WTC11 (cell line): ENCODE results near the gene GRIA4. TPM values are rescaled to one million over a fixed set of nuclear protein-coding genes. Genes with fewer than 3 reads are reported as not detected.

Experiments used
- ATAC-seq: fragments of 200-7000 bp; cut with Tn5 transposase; 2 replicates; pipeline ENCODE4 v1.10.0; 2021; ENCODE audit warnings: mild to moderate bottlenecking, moderate library complexity
- CTCF ChIA-PET: fragments of 300-600 bp; sonication (Branson Sonifier 250); formaldehyde crosslinking; loops from one replicate; lab custom pipeline; 2021; ENCODE audit warnings: antibody characterized with exemption; lab: Charles Lee
- POLR2A ChIA-PET: fragments of 350-600 bp; sonication (Branson Sonifier 250); formaldehyde crosslinking; loops from one replicate; lab custom pipeline; 2021; ENCODE audit warnings: antibody characterized with exemption; lab: Charles Lee
- DNase-seq: peaks from one replicate; pipeline ENCODE4 v3.0.0; 2021; ENCODE audit warnings: low spot score
- H3K27ac Mint-ChIP-seq: 2 replicates; pipeline ENCODE4 v1.8.0; 2021; ENCODE audit warnings: mixed read lengths
- H3K27me3 Mint-ChIP-seq: 2 replicates; pipeline ENCODE4 v1.8.0; 2021; ENCODE audit warnings: low read depth, mild to moderate bottlenecking, moderate library complexity, mixed read lengths
- H3K36me3 Mint-ChIP-seq: 2 replicates; pipeline ENCODE4 v1.8.0; 2021; ENCODE audit warnings: mixed read lengths
- H3K4me1 Mint-ChIP-seq: 2 replicates; pipeline ENCODE4 v1.8.0; 2022; ENCODE audit warnings: mixed read lengths
- H3K4me3 Mint-ChIP-seq: 2 replicates; pipeline ENCODE4 v1.8.0; 2021; ENCODE audit warnings: mild to moderate bottlenecking, moderate library complexity, mixed read lengths
- H3K9me3 Mint-ChIP-seq: 2 replicates; pipeline ENCODE4 v1.8.0; 2021; ENCODE audit warnings: mixed read lengths
- ATF3 ChIP-seq: sonication (generic); formaldehyde crosslinking; conservative IDR thresholded peaks from 2 replicates; pipeline ENCODE4 v1.8.1; 2022; ENCODE audit warnings: mild to moderate bottlenecking, missing genetic modification reagents
- CREM ChIP-seq: sonication (generic); formaldehyde crosslinking; IDR thresholded peaks from 2 replicates; pipeline ENCODE4 v1.8.1; 2022; ENCODE audit warnings: mild to moderate bottlenecking, missing genetic modification reagents, moderate library complexity
- E2F5 ChIP-seq: sonication (generic); formaldehyde crosslinking; IDR thresholded peaks from 2 replicates; pipeline ENCODE4 v1.8.1; 2022; ENCODE audit warnings: mild to moderate bottlenecking, moderate library complexity, missing genetic modification reagents
- GABPB1 ChIP-seq: sonication (generic); formaldehyde crosslinking; IDR thresholded peaks from 2 replicates; pipeline ENCODE4 v1.8.1; 2023; ENCODE audit warnings: mild to moderate bottlenecking, missing genetic modification reagents
- JUN ChIP-seq: sonication (generic); formaldehyde crosslinking; IDR thresholded peaks from 2 replicates; pipeline ENCODE4 v1.8.0; 2023; ENCODE audit warnings: mild to moderate bottlenecking, missing genetic modification reagents
- KAT7 ChIP-seq: sonication (generic); formaldehyde crosslinking; IDR thresholded peaks from 2 replicates; pipeline ENCODE4 v1.8.1; 2023; ENCODE audit warnings: missing genetic modification reagents, mild to moderate bottlenecking, borderline replicate concordance
- MYBL2 ChIP-seq: sonication (generic); formaldehyde crosslinking; IDR thresholded peaks from 2 replicates; pipeline ENCODE4 v1.8.1; 2023; ENCODE audit warnings: mild to moderate bottlenecking, moderate library complexity, missing genetic modification reagents
- NR1H2 ChIP-seq: sonication (generic); formaldehyde crosslinking; IDR thresholded peaks from 2 replicates; pipeline ENCODE4 v1.9.0; 2021; ENCODE audit warnings: mild to moderate bottlenecking, moderate library complexity, missing genetic modification reagents
- NR2C2 ChIP-seq: sonication (generic); formaldehyde crosslinking; IDR thresholded peaks from 2 replicates; pipeline ENCODE4 v1.8.0; 2022; ENCODE audit warnings: mild to moderate bottlenecking, missing genetic modification reagents
- RORB ChIP-seq: fragments of 250-450 bp; sonication (Bioruptor Pico); IDR thresholded peaks from 2 replicates; pipeline ENCODE4 v1.9.0; 2021; ENCODE audit warnings: mild to moderate bottlenecking
- SMAD3 ChIP-seq: sonication (generic); formaldehyde crosslinking; IDR thresholded peaks from 2 replicates; pipeline ENCODE4 v1.8.0; 2022; ENCODE audit warnings: missing genetic modification reagents, mild to moderate bottlenecking, borderline replicate concordance
- SMAD4 ChIP-seq: sonication (generic); formaldehyde crosslinking; IDR thresholded peaks from 2 replicates; pipeline ENCODE4 v1.8.0; 2022; ENCODE audit warnings: mild to moderate bottlenecking, missing genetic modification reagents
- ZBTB21 ChIP-seq: sonication (generic); formaldehyde crosslinking; IDR thresholded peaks from 2 replicates; pipeline ENCODE4 v1.8.1; 2023; ENCODE audit warnings: mild to moderate bottlenecking, missing genetic modification reagents, borderline replicate concordance
- total RNA-seq: library from RNA; stranded (reverse); gene quantifications from 3 replicates; pipeline ENCODE4 v1.2.3, GENCODE V29; 2021
- TF ChIP-seq, protein P1 (sequence below): fragments of 250-450 bp; sonication (Bioruptor Pico); IDR thresholded peaks from 2 replicates; pipeline ENCODE4 v2.1.2; 2022; ENCODE audit warnings: mild to moderate bottlenecking, moderate library complexity
- TF ChIP-seq, protein P2 (sequence below): sonication (generic); formaldehyde crosslinking; IDR thresholded peaks from 2 replicates; pipeline ENCODE4 v1.8.1; 2023; ENCODE audit warnings: mild to moderate bottlenecking, missing genetic modification reagents, moderate library complexity
- TF ChIP-seq, protein P3 (sequence below): fragments of 200-600 bp; IDR thresholded peaks from 2 replicates; pipeline ENCODE4 v1.8.0; 2022; ENCODE audit warnings: antibody characterized with exemption
- TF ChIP-seq, protein P4 (sequence below): sonication (generic); formaldehyde crosslinking; IDR thresholded peaks from 2 replicates; pipeline ENCODE4 v1.8.1; 2022; ENCODE audit warnings: low read depth, missing genetic modification reagents, borderline replicate concordance
- TF ChIP-seq, protein P5 (sequence below): fragments of 250-450 bp; sonication (Bioruptor Pico); IDR thresholded peaks from 2 replicates; pipeline ENCODE4 v1.9.0; 2021; ENCODE audit warnings: mild to moderate bottlenecking

Gene GRIA4
- total RNA-seq, 1 experiment from 2014 or later: 11.4 TPM

DNA sequence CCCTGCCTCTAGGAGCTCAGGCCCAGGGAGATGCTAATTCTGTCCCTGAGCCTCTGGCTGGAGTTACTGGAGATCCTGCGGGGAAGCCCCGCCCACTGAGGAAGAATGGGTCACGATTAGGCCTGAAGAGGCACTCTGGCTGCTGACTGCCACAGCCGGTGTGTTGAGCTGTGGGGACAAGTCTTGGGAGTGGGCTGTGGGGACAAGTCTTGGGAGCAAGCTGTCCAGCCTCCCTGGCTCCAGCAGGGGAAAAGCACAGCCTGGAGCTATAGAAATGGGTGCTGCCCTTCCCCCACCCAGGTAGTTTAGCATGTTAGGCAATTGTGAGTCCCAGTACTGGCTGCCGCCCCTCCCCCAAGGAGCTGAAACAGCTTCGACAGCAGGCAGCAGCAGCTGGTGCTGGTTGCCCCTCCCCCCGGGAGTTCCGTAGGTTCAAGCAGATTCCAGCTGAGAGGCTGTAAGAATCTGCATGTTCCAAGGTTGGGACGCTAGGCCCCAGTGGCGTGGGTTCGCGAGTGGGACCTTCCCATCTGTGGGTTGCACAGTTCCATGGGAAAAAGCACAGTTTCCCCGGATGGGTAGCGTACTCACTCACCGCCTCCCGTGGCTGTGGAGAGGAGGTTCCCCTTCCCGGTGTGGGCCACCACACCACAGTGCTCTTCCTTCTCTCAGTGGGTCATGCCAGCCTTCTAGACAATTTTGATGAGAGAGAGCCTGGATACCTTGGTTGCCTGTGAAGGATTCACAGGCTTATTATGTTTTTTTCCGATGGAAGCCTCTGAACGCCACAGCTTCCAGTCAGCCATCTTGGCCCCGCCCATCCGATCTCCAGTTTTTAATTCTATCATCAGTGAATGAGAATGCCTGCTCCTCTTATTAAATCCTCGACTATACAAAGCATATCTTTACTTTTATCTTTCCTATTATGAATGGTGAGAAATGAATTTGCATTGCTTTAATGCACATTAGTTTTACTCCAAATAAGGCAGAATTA is 350.7 kb downstream of the GRIA4 start (continued):
- TF ChIP-seq NR2C2 (CRISPR knock-in tag) (no peak), CREM (CRISPR knock-in tag) (no peak)

DNA sequence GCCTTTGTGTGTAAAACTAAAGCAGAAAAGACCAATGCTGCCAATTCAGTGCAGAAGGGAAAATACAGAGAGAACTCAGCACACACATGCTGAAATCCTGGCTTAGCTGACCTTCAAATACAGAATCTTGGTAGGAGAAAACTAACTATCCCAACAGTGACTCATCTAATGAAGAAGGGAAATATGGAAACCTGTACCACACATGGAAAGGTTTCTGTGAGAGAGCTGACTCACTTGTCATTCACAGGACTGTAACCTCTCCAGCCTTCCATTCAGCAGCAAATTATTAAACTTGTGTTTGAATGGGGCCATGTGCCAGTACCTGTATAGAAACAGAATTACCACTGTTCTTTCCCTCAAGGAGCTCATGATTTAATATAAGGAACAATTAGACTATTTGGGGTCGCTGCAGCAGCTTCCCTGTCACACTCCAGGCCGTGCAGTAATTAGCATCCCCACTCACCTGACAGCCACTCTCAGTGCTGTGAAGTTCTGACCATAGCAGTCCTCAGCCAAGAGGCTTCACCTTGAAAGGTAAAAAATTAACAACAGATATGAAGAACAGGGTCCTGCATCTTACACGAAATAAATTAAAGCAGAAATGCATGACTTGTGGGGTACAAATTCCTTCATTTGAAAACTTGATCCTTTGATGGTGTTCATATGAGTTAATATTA is 358.3 kb downstream of the GRIA4 start:
- POLR2A ChIA-PET: no interaction called here
- H3K4me1 Mint-ChIP-seq: peaks cover 15% of the 10 kb centered on the region
- H3K27me3 Mint-ChIP-seq: no peaks in the 10 kb centered on the region
- no peaks in the 10 kb centered on the region for H3K9me3 Mint-ChIP-seq
- no peaks in the 10 kb centered on the region for H3K36me3 Mint-ChIP-seq
- no peak for DNase-seq
- H3K27ac Mint-ChIP-seq: 0 out of 2 replicates have a peak overlapping the region, but pooled peaks have one; percentile 44
- TF ChIP-seq RORB (CRISPR knock-in tag): no peak
- no peak for TF ChIP-seq MYBL2 (CRISPR knock-in tag)
- no peak for TF ChIP-seq GABPB1 (CRISPR knock-in tag)
- no peak for TF ChIP-seq ZBTB21
- TF ChIP-seq, protein P1, sequence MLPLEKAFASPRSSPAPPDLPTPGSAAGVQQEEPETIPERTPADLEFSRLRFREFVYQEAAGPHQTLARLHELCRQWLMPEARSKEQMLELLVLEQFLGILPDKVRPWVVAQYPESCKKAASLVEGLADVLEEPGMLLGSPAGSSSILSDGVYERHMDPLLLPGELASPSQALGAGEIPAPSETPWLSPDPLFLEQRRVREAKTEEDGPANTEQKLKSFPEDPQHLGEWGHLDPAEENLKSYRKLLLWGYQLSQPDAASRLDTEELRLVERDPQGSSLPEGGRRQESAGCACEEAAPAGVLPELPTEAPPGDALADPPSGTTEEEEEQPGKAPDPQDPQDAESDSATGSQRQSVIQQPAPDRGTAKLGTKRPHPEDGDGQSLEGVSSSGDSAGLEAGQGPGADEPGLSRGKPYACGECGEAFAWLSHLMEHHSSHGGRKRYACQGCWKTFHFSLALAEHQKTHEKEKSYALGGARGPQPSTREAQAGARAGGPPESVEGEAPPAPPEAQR (CRISPR knock-in tag): no peak
- no peak for TF ChIP-seq NR1H2 (CRISPR knock-in tag)
- no peak for TF ChIP-seq SMAD3 (CRISPR knock-in tag)
- TF ChIP-seq, protein P2, sequence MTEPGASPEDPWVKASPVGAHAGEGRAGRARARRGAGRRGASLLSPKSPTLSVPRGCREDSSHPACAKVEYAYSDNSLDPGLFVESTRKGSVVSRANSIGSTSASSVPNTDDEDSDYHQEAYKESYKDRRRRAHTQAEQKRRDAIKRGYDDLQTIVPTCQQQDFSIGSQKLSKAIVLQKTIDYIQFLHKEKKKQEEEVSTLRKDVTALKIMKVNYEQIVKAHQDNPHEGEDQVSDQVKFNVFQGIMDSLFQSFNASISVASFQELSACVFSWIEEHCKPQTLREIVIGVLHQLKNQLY: no peak
- no peak for ATAC-seq
- no peak overlapping the region for H3K4me3 Mint-ChIP-seq
- CTCF ChIA-PET: no interaction called here

DNA sequence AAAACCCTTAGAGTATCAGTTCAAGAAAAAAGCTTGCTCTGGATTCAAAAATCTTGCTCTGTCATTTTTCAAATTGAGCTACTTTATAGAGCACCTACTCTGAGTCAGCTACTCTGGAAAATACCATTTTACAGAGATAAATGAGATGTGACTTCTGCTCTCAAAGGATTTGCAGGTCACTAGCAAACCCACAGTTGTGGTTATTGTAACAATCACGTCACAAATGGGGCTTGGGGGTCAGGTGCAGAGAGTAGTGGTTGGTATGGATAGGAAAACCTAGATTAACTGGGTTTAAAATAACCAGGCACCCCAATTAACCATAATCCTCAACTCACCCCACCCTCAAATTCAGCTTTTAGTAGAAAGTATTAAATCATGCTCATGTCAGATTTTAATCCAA is 359.9 kb downstream of the GRIA4 start:
- TF ChIP-seq NR2C2 (CRISPR knock-in tag) (no peak), JUN (CRISPR knock-in tag) (no peak), SMAD4 (CRISPR knock-in tag) (no peak)

GRCh38 chr11:105975128-105975527 is 365.3 kb downstream of the GRIA4 start:
- H3K4me3 Mint-ChIP-seq: no peak overlapping the region
- H3K4me1 Mint-ChIP-seq: no peaks in the 10 kb centered on the region
- no peaks in the 10 kb centered on the region for H3K9me3 Mint-ChIP-seq
- no peak for ATAC-seq
- H3K36me3 Mint-ChIP-seq: no peaks in the 10 kb centered on the region
- ChIA-PET POLR2A (no interaction called here), CTCF (no interaction called here)
- DNase-seq: no peak
- no peaks in the 10 kb centered on the region for H3K27me3 Mint-ChIP-seq
- H3K27ac Mint-ChIP-seq: no peak overlapping the region
- TF ChIP-seq E2F5 (CRISPR knock-in tag) (no peak), KAT7 (CRISPR knock-in tag) (no peak), ATF3 (CRISPR knock-in tag) (no peak)
- TF ChIP-seq, protein P3, sequence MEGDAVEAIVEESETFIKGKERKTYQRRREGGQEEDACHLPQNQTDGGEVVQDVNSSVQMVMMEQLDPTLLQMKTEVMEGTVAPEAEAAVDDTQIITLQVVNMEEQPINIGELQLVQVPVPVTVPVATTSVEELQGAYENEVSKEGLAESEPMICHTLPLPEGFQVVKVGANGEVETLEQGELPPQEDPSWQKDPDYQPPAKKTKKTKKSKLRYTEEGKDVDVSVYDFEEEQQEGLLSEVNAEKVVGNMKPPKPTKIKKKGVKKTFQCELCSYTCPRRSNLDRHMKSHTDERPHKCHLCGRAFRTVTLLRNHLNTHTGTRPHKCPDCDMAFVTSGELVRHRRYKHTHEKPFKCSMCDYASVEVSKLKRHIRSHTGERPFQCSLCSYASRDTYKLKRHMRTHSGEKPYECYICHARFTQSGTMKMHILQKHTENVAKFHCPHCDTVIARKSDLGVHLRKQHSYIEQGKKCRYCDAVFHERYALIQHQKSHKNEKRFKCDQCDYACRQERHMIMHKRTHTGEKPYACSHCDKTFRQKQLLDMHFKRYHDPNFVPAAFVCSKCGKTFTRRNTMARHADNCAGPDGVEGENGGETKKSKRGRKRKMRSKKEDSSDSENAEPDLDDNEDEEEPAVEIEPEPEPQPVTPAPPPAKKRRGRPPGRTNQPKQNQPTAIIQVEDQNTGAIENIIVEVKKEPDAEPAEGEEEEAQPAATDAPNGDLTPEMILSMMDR: no peak
- TF ChIP-seq, protein P4, sequence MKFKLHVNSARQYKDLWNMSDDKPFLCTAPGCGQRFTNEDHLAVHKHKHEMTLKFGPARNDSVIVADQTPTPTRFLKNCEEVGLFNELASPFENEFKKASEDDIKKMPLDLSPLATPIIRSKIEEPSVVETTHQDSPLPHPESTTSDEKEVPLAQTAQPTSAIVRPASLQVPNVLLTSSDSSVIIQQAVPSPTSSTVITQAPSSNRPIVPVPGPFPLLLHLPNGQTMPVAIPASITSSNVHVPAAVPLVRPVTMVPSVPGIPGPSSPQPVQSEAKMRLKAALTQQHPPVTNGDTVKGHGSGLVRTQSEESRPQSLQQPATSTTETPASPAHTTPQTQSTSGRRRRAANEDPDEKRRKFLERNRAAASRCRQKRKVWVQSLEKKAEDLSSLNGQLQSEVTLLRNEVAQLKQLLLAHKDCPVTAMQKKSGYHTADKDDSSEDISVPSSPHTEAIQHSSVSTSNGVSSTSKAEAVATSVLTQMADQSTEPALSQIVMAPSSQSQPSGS: no peak
- TF ChIP-seq, protein P5, sequence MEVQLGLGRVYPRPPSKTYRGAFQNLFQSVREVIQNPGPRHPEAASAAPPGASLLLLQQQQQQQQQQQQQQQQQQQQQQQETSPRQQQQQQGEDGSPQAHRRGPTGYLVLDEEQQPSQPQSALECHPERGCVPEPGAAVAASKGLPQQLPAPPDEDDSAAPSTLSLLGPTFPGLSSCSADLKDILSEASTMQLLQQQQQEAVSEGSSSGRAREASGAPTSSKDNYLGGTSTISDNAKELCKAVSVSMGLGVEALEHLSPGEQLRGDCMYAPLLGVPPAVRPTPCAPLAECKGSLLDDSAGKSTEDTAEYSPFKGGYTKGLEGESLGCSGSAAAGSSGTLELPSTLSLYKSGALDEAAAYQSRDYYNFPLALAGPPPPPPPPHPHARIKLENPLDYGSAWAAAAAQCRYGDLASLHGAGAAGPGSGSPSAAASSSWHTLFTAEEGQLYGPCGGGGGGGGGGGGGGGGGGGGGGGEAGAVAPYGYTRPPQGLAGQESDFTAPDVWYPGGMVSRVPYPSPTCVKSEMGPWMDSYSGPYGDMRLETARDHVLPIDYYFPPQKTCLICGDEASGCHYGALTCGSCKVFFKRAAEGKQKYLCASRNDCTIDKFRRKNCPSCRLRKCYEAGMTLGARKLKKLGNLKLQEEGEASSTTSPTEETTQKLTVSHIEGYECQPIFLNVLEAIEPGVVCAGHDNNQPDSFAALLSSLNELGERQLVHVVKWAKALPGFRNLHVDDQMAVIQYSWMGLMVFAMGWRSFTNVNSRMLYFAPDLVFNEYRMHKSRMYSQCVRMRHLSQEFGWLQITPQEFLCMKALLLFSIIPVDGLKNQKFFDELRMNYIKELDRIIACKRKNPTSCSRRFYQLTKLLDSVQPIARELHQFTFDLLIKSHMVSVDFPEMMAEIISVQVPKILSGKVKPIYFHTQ: no peak

More for the DNA sequence above, 359.9 kb downstream of the GRIA4 start:
- Mint-ChIP-seq H3K27me3 (no peaks in the 10 kb centered on the region), H3K27ac (no peak overlapping the region), H3K4me1 (peaks cover 15% of the 10 kb centered on the region), H3K4me3 (no peak overlapping the region), H3K9me3 (no peaks in the 10 kb centered on the region), H3K36me3 (no peaks in the 10 kb centered on the region)
- POLR2A ChIA-PET: no interaction called here
- DNase-seq (no peak), ATAC-seq (no peak)
- CTCF ChIA-PET: no interaction called here
